B cell (primary cell): ENCODE data around the gene REG3G. TPM values are rescaled to one million over a fixed set of nuclear protein-coding genes. Genes with fewer than 3 reads are reported as not detected.

Experiments used
- ATAC-seq: fragments of 200-7000 bp; cut with Tn5 transposase; one replicate; pipeline ENCODE4 v1.10.0; 2021; ENCODE audit warnings: low read depth, mild to moderate bottlenecking, moderate number of reproducible peaks, moderate library complexity
- CTCF ChIA-PET: fragments of 350-600 bp; sonication (Branson Sonifier 250); formaldehyde crosslinking; loops from one replicate; lab custom pipeline; 2021; ENCODE audit warnings: antibody characterized with exemption, inconsistent platforms; lab: Charles Lee
- POLR2A ChIA-PET: fragments of 350-600 bp; sonication (Branson Sonifier 250); formaldehyde crosslinking; loops from one replicate; lab custom pipeline; 2021; ENCODE audit warnings: antibody characterized with exemption; lab: Charles Lee
- DNase-seq: peaks from one replicate; pipeline ENCODE4 v3.0.0; 2013
- H2AFZ ChIP-seq: 2 replicates; pipeline ENCODE4 v1.6.1; 2012; ENCODE audit warnings: mild to moderate bottlenecking, low read depth, low read length; ENCODE audit not compliant: insufficient read depth, poor library complexity, severe bottlenecking
- H3K27ac ChIP-seq, 2 donors: 1 replicate in 1 of 2; 2 replicates in 1 of 2; pipeline ENCODE4 v1.5.1; 2012 to 2013; ENCODE audit warnings: low read length in 2 of 2, mild to moderate bottlenecking in 2 of 2, moderate library complexity in 1 of 2
- H3K27me3 ChIP-seq, 4 experiments: fragments of 200-600 bp in 1 of 4; sonication (generic) in 1 of 4; replicated peaks in 1 of 4; 1 replicate in 2 of 4; 2 replicates in 2 of 4; pipeline versions ENCODE4 v1.6.1 to v1.7.0; 2013 to 2016; ENCODE audit warnings: low read length in 3 of 4, mild to moderate bottlenecking in 2 of 4, mixed read lengths in 1 of 4, moderate library complexity in 1 of 4; ENCODE audit not compliant: insufficient read depth in 4 of 4, control insufficient read depth in 3 of 4; ENCODE audit errors: control extremely low read depth in 1 of 4
- H3K36me3 ChIP-seq, 2 experiments: replicated peaks in 1 of 2; 1 replicate in 1 of 2; 2 replicates in 1 of 2; pipeline versions ENCODE4 v1.6.1 to v1.7.1; 2013; ENCODE audit warnings: low read length in 1 of 2; ENCODE audit not compliant: insufficient read depth in 2 of 2, control insufficient read depth in 1 of 2; ENCODE audit errors: control extremely low read depth in 1 of 2, extremely low read depth in 1 of 2
- H3K4me1 ChIP-seq, 2 donors: fragments of 200-600 bp in 1 of 2; sonication (generic) in 1 of 2; 1 replicate in 1 of 2; 2 replicates in 1 of 2; pipeline versions ENCODE4 v1.5.1 to v1.6.1; 2013 to 2017; ENCODE audit warnings: low read length in 2 of 2; ENCODE audit not compliant: control insufficient read depth in 2 of 2, insufficient read depth in 2 of 2
- H3K4me2 ChIP-seq: replicated peaks from 2 replicates; pipeline ENCODE3; 2012; ENCODE audit warnings: mild to moderate bottlenecking, low read depth, low read length; ENCODE audit not compliant: poor library complexity, severe bottlenecking
- H3K4me3 ChIP-seq, 5 experiments: fragments of 200-600 bp in 1 of 5; sonication (generic) in 1 of 5; 1 replicate in 3 of 5; 2 replicates in 2 of 5; pipeline versions ENCODE4 v1.5.1 to v1.7.0; 2011 to 2016; ENCODE audit warnings: low read length in 4 of 5, mild to moderate bottlenecking in 4 of 5, low read depth in 2 of 5, control low read depth in 1 of 5, moderate library complexity in 1 of 5; ENCODE audit not compliant: insufficient read depth in 1 of 5; ENCODE audit errors: control extremely low read depth in 1 of 5, extremely low read depth in 1 of 5
- H3K79me2 ChIP-seq: fragments of 200-600 bp; sonication (generic); one replicate; pipeline ENCODE4 v1.6.0; 2016; ENCODE audit warnings: low read length; ENCODE audit not compliant: control insufficient read depth, insufficient read depth
- H3K9ac ChIP-seq: fragments of 200-600 bp; sonication (generic); 2 replicates; pipeline ENCODE4 v1.6.1; 2017; ENCODE audit warnings: mild to moderate bottlenecking, low read length, moderate library complexity
- H3K9me3 ChIP-seq, 3 donors: one replicate each; pipeline versions ENCODE4 v1.6.1 to v1.7.1; 2013; ENCODE audit warnings: low read length in 2 of 3; ENCODE audit not compliant: control insufficient read depth in 2 of 3, insufficient read depth in 1 of 3; ENCODE audit errors: control extremely low read depth in 1 of 3
- H4K20me1 ChIP-seq: 2 replicates; pipeline ENCODE4 v1.6.0; 2012; ENCODE audit warnings: mild to moderate bottlenecking, low read length; ENCODE audit not compliant: insufficient read depth, control insufficient read depth, poor library complexity, severe bottlenecking
- H3K27ac Mint-ChIP-seq: one replicate; pipeline ENCODE4 v1.8.0; 2021; ENCODE audit warnings: mixed read lengths
- H3K27me3 Mint-ChIP-seq: one replicate; pipeline ENCODE4 v1.8.0; 2021; ENCODE audit warnings: mixed read lengths
- H3K4me1 Mint-ChIP-seq: one replicate; pipeline ENCODE4 v1.8.0; 2021; ENCODE audit warnings: mixed read lengths
- H3K4me3 Mint-ChIP-seq: one replicate; pipeline ENCODE4 v1.8.0; 2021; ENCODE audit warnings: mixed read lengths
- H3K9me3 Mint-ChIP-seq: one replicate; pipeline ENCODE4 v1.8.0; 2022; ENCODE audit warnings: mixed read lengths; ENCODE audit not compliant: insufficient read depth
- CTCF ChIP-seq: fragments of 200-600 bp; IDR thresholded peaks from one replicate; pipeline ENCODE4 v1.8.0; 2022; ENCODE audit warnings: antibody characterized with exemption, mild to moderate bottlenecking
- EZH2 ChIP-seq: IDR thresholded peaks from 2 replicates; pipeline ENCODE4 v1.6.1; 2012; ENCODE audit warnings: borderline replicate concordance, low read depth, mild to moderate bottlenecking, moderate library complexity, low read length; ENCODE audit not compliant: insufficient read depth, poor library complexity, severe bottlenecking
- WGBS: methylation state at CpG from one replicate; pipeline ENCODE4 v1.1.5; 2013; ENCODE audit warnings: missing lambda C conversion rate; ENCODE audit not compliant: insufficient coverage; 5-methylcytosine and 5-hydroxymethylcytosine counted together
- intact Hi-C: fragments of 100-400 bp; cut with micrococcal nuclease; formaldehyde crosslinking; loops from one replicate; pipeline ENCODE4 v1.10.0; 2022
- polyA plus RNA-seq: library from polyadenylated mRNA; depleted of rRNA; stranded (reverse); fragments of >200 nt; gene quantifications from 2 replicates; pipeline ENCODE4 v1.2.3, GENCODE V29; 2012
- total RNA-seq, 2 donors: library from RNA; stranded (reverse); fragments of 120-200 nt in 1 of 2; gene quantifications; 1 replicate in 1 of 2; 2 replicates in 1 of 2; pipeline versions ENCODE4 v1.2.3 to v1.2.4, GENCODE V29; 2013 to 2022

Gene REG3G
- total and polyA plus RNA-seq, 2 donors (not counting 1 experiment from before 2014, with no cell fraction given) = not detected

GRCh38 chr2:79000008-79000576, 25.4 kb upstream of the REG3G start:
- Histone ChIP-seq H3K4me1 (no peaks in the 10 kb centered on the region), H3K27me3 (peaks cover 0 to under 1% (median 0%) of the 10 kb centered on the region in 4 experiments), H4K20me1 (no peaks in the 10 kb centered on the region), H2AFZ (no peak overlapping the region), H3K4me2 (no peak overlapping the region), H3K9ac (no peak overlapping the region), H3K27ac (no peak overlapping the region), H3K36me3 (no peaks in the 10 kb centered on the region), H3K79me2 (no peaks in the 10 kb centered on the region), H3K9me3 (no peaks in the 10 kb centered on the region), H3K4me3 (no peak overlapping the region)
- Mint-ChIP-seq H3K9me3 (no peaks in the 10 kb centered on the region), H3K27ac (no peak overlapping the region), H3K27me3 (peaks cover 8% of the 10 kb centered on the region), H3K4me3 (no peak overlapping the region), H3K4me1 (no peaks in the 10 kb centered on the region)
- no peak for DNase-seq
- TF ChIP-seq CTCF = no peak
- TF ChIP-seq EZH2 = no peak
- POLR2A ChIA-PET = no interaction called here
- ATAC-seq = no peak
- CTCF ChIA-PET = no interaction called here
- WGBS = 65% methylated on average over 3 of the region's 4 CpGs
- intact Hi-C loops = no loop called here

- Histone ChIP-seq H3K4me1 (no peaks in the 10 kb centered on the region), H3K79me2 (no peaks in the 10 kb centered on the region), H3K27ac (no peak overlapping the region), H3K4me2 (no peak overlapping the region), H3K9ac (no peak overlapping the region), H3K36me3 (no peaks in the 10 kb centered on the region), H3K27me3 (no peaks in the 10 kb centered on the region), H2AFZ (no peak overlapping the region), H3K4me3 (no peak overlapping the region), H3K9me3 (no peaks in the 10 kb centered on the region), H4K20me1 (no peaks in the 10 kb centered on the region)
- no CpG with 5 or more reads among the region's 1 CpG for WGBS
- Mint-ChIP-seq H3K27ac (no peak overlapping the region), H3K4me1 (no peaks in the 10 kb centered on the region), H3K27me3 (peaks cover 5% of the 10 kb centered on the region), H3K9me3 (no peaks in the 10 kb centered on the region), H3K4me3 (no peak overlapping the region)
- POLR2A ChIA-PET = no interaction called here
- TF ChIP-seq CTCF (no peak), EZH2 (no peak)
- intact Hi-C loops = no loop called here
- no peak for DNase-seq
- ATAC-seq = no peak
- CTCF ChIA-PET = no interaction called here
These were observed 24.2 kb upstream of the REG3G start for GRCh38 chr2:79001285-79001684.
